GM18868 (cell line): Measurements from ENCODE around the gene SCLT1.
A peak's percentile ranks its signal among the peaks of the same experiment; 100 is the strongest.

ENCODE experiments used
- ATAC-seq: cut with Tn5 transposase; IDR thresholded peaks from one replicate; pipeline ENCODE4 v1.9.1; 2021; ENCODE audit warnings: mild to moderate bottlenecking, moderate library complexity; ENCODE audit not compliant: unreplicated experiment

The SCLT1 gene

GRCh38 chr4:128973384-128973783 is 120.0 kb downstream of the SCLT1 start:
- no peak for ATAC-seq

- ATAC-seq, result no peak
Measured at GRCh38 chr4:128961405-128961804, 131.9 kb downstream of the SCLT1 start.

GRCh38 chr4:128958194-128958593 is 135.1 kb downstream of the SCLT1 start:
- ATAC-seq, result no peak

GRCh38 chr4:128957459-128957858 is 135.9 kb downstream of the SCLT1 start:
- no peak for ATAC-seq

GRCh38 chr4:128955751-128956150 is 137.6 kb downstream of the SCLT1 start:
- ATAC-seq, result no peak

GRCh38 chr4:128954941-128955340 is 138.4 kb downstream of the SCLT1 start:
- no peak for ATAC-seq

- ATAC-seq, result no peak
Measured at GRCh38 chr4:128951316-128951715, 142.0 kb downstream of the SCLT1 start.

GRCh38 chr4:128950796-128951195 is 142.5 kb downstream of the SCLT1 start:
- ATAC-seq, result no peak

GRCh38 chr4:128946916-128947315 is 146.4 kb downstream of the SCLT1 start:
- no peak for ATAC-seq

- no peak for ATAC-seq
Measured at GRCh38 chr4:128942607-128943006, 150.7 kb downstream of the SCLT1 start.

GRCh38 chr4:128940971-128941370 is 152.4 kb downstream of the SCLT1 start:
- ATAC-seq, result no peak

GRCh38 chr4:128930051-128930450 is 163.3 kb downstream of the SCLT1 start:
- ATAC-seq, result no peak

GRCh38 chr4:128924951-128925350 is 168.4 kb downstream of the SCLT1 start:
- no peak for ATAC-seq

GRCh38 chr4:128921954-128922353 is 171.4 kb downstream of the SCLT1 start:
- no peak for ATAC-seq

- peak; percentile 71 for ATAC-seq
Measured at GRCh38 chr4:128917781-128918180, 175.6 kb downstream of the SCLT1 start.

- ATAC-seq, result peak; percentile 74
Measured at GRCh38 chr4:128916832-128917231, 176.5 kb downstream of the SCLT1 start.

- no peak for ATAC-seq
Measured at GRCh38 chr4:128915544-128915943, 177.8 kb downstream of the SCLT1 start.

- peak; percentile 25 for ATAC-seq
Measured at GRCh38 chr4:128913228-128913627, 180.1 kb downstream of the SCLT1 start.

- no peak for ATAC-seq
Measured at GRCh38 chr4:128908735-128909134, 184.6 kb downstream of the SCLT1 start.

GRCh38 chr4:128907981-128908380 is 185.4 kb downstream of the SCLT1 start:
- no peak for ATAC-seq

- ATAC-seq, result peak; percentile 53
Measured at GRCh38 chr4:128906581-128906980, 186.8 kb downstream of the SCLT1 start.

GRCh38 chr4:128904821-128905220 is 188.5 kb downstream of the SCLT1 start:
- no peak for ATAC-seq

GRCh38 chr4:128880662-128881061 is 212.7 kb downstream of the SCLT1 start:
- no peak for ATAC-seq

- no peak for ATAC-seq
Measured at GRCh38 chr4:128879971-128880370, 213.4 kb downstream of the SCLT1 start.
